GM19351 (cell line): ENCODE measurements around the gene GNA12.
A peak's percentile ranks its signal among the peaks of the same experiment; 100 is the strongest.

Experiments used
- ATAC-seq: cut with Tn5 transposase; IDR thresholded peaks from one replicate; pipeline ENCODE4 v1.9.1; 2021; ENCODE audit warnings: mild to moderate bottlenecking, moderate library complexity; ENCODE audit not compliant: unreplicated experiment

The GNA12 gene

DNA sequence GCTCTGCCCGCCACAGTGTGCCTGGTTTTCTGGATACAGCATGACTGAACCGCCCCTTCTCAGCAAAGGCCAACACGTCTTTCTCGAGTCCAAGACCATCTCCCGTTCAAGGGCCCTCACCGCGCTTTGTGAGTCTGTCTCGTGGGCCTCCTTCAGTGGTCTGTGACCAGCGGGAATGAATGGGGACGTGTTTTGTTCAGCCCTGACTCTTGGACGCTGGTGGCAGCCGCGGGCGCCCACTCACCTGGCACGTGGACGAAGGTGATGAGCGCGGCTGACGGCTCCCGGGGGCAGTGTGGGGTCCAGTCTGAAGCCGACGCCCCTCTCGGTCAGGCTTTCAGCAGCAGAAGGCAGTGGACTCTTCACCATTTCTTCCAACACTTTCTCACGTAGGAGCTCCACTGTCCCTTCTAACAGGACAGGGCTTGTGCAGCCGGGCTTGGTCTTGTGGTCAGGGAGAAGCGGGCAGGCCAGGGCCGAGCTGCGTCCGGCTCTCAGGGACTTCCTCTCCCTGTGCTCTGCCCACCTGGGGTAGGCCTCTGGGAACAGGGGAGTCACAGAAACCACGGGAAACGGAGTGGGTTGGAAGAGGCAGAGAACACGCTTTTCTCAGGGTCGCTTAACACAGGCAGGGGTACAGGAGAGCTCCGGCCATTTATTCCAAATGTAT, 125.7 kb downstream of the GNA12 start:
- no peak for ATAC-seq

DNA sequence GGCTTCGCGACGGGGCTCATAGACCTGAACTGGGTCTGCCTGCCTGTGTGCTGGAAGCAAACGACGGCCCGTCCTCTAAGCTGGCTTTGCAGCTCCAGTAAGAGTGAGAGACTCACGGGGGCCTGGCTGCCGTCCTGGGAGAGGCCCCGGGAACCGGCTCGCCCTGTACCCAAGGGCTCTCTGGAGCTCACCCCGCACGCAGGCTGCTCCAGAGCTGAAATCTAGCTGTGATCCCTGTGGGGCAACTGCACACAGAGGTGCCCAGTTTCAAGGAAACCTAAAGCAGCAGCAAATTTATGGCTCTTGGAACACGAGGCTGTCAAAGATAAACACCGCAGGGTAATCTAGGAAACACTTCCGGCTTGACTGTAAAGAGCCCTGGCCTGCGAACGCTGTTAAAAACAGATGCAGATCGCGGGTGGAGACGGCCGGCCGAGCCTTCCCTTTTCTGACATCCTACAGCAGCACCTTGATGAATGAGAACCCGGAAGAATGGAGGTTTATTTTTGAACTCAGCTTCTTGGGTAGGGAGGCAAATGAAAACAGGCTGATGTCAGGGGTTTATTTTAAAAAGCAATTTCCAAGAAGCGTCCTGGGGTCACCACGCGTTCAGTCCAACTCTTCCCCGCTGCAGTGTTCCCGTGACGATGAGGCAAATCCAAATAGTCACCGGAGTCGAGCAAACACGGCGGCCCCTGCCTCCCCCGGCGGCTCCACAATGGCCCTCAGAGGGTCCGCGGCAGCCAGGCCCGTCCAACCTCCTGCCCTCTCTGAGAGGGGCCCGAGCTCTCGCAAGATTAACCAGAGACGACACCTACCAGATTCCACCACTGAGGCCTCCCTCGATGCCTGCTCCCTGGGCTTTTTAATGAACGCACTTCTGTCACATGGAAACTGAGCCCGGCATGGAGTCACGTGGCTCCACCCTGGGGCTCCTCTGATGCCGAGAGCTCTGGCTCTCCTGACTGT, 126.5 kb downstream of the GNA12 start:
- ATAC-seq, result no peak

DNA sequence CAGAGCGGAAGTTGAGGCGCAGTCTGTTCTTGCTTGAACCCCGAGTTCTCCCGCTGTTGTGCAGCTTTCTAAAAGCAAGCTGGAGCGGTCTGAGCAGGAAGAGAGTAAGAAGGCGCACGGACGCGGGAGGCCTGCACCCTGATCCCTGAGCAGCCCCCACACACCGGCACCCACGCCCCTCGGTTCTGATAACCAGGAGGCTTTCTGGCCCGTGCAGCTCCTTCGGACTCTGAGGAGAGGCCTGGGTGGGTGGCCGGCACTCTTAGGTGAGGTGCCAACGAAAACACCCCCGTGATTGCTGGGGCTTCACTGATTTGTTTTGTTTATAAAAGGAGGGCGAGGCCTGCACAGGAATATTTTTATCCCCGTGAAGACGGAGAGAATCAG, 127.2 kb downstream of the GNA12 start:
- ATAC-seq, result no peak

DNA sequence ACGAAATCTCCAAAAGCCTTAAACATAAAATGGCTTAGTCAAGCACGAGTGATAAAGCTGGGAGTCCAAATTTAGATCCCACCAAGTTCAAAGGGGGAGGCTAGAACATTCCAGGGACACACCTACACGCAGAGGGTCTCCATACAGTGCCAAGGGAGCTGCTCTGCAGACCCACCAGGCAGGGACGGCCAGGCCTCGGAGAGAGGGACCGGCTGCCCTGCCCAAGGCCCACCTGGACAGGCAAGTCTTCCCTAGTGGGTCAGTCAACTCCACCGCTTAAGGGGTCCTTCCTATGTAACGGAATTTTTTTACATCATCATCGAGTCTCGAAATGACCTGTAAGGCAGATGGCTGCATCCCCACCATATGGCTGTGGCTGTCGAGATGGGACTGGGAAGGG, 127.6 kb downstream of the GNA12 start:
- no peak for ATAC-seq

DNA sequence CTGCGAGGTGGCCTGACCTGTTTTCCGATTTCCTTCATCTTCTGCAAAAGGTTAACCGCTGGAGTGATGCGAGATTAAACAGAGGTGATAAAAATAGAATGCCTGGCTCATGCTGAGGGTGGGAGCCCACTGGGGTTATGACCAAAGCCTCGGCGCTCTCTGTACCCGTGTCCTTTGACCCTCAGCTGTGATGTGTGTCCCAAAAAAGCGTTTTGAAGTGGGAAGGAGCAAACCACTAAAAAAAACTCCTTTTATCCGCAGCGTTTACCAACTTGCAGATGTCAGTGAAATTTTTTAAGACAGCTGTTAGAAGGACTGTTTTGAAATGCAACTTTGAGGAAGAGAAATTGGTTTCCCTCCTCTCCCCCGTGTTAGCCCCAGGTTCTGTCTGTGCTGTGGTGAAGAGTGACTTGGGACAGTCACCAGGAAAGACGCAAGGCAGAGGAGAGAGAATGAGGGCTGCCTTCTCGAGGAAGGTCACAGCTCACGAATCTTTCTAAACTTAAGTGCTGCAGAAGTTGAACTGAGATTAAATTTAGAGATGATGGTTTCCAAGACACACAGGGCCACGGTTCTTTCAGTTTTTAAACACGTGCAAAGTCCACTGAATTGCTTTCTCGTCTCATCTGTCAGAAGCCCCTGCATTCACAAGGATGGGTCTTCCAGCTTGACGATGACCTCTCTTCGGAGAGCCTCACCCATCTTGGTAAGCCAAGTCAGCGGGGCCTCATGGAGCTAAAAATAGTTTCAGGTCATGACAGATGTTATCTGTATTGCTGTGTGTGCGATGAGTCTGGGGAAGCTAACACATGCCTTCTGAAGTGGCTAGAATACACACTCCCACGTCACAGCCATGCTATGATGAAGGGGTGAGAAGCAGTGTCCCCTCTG, 128.5 kb downstream of the GNA12 start:
- ATAC-seq, result no peak

DNA sequence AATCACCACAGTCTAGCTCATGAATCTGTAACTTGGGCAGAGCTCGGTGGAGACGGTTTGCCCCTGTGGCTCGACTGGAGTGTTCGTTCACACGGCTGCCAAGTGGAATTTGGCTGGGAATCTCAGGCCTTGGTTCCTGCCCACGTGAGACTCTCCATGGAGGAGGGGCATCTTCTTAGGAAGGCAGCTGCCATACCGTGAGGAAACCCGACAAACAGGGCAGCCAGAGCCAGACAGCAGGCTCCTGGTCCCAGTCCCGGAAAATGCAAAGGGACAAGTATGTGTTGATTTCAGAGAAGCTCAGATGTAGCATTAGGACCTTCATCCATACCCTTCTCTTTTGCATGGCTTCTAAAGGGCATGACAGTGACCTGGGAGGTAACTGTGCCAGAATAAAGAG, 129.5 kb downstream of the GNA12 start:
- no peak for ATAC-seq

DNA sequence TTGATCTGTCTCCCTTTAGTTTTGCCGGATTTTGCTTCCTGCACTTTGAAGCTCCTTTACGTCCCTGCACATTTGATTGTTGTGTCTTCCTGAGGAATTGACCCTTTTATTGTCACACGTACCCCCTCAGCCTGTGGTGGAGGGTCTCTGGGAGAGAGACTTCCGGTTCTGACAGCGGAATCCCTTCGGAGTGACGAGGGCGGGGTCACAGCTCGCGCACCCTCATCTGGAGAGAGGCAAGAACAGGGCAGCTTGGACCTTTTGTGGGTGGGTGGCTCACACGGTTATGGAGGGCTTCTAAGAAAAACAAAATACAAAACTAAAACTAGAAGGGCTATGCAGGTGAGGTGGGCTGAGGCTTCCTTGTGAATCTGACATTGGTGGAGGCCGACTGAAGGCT, 130.1 kb downstream of the GNA12 start:
- ATAC-seq, result no peak

DNA sequence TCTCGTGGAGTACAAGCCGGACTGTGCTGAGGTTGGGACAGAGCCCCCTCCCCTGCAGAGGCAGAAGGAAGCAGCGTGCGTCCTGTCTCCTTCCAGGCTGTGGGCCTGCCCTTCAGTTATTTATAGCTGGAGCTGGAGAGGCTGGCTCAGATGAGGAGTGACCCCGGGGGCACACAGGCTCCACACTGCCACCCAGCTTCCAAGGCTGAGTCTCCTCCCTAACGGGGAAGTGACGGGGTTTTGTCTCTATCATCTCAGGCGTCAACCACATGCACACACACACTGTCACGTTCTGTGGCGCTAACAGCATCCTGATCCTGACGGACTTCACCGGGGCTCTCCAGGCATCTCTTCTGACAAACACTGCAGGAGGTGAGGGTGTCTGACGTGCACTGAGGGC, 130.7 kb downstream of the GNA12 start:
- no peak for ATAC-seq

DNA sequence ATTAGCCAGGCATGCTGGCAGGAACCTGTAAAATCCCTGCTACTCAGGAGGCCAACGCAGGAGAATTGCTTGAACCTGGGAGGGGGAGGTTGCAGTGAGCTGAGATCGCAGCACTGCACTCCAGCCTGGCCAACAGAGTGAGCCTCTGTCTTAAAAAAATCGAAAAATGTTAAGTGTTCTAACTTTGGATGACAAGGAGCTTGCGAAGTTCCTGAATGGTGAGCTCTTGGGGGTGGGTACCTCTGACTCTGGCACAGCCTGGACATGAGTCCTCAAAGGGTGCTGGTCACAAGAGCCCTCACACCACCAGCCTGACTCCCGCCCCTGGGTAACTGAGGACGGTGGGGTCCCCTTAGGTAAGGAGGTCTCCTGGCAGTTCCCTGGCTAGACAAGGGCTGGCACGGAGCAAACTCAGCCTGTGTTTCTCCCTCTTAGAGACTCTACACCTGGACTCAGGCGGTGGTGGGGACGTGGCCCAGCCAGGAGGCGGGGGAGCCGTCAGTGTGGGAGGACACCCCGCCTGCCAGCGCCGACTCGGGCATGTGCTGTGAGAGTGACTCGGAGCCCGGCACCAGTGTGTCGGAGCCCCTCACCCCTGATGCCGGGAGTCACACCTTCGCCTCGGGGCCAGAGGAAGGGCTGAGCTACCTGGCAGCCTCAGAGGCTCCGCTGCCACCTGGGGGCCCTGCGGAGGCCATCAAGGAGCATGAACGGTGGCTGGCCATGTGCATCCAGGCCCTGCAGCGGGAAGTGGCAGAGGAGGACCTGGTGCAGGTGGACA, 132.0 kb downstream of the GNA12 start:
- ATAC-seq, result no peak

DNA sequence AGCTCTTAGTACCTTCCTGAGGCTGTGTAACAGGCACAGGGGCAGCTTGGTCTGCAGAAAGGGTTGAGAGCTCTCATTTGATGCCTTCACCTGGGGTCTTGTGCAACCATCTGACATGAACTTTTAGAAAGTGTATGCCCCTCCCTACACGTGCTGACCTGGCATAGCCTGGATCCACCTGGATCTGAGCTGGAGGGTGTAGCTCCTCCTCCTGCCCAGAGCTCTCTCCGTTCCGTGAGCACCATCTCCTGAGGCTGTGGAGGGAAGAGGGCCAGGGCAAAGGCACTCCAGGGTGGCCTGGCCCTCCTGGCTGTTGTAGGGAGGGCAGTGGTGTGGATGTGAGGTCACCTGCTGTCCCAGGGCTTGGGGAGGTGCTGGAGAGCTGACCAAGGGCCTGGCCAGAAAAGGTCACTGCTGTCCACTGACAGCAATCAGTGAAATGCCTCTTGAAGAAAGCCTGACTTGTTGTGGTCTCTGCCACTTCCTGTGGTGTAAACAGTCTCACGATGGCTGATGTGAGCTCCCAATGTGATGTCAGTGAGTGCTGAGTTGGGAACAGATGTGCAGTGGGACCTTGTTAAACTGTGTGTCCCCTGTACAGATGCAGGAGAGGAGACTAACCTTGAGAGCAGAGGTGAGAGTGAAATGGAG, 133.1 kb downstream of the GNA12 start:
- ATAC-seq, result peak; percentile 43

DNA sequence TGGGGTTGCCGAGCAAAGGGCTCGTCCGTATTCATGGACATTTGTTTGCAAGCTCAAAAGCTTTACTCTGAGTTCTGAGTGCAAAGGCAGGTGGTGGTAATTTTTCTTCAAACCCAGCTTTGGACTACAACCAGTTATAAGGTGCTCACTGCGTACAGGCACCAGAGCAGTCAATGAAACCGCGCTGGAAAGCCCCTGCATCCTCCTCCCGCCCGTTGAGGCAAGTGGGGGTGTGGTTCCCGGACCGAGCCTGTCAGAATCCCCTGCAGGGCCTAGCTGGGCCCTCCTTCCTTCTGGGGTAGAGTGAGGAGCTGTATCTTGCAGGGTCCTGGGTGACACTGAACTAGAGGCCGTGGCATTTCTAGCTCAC, 133.8 kb downstream of the GNA12 start:
- ATAC-seq, result peak; percentile 42

DNA sequence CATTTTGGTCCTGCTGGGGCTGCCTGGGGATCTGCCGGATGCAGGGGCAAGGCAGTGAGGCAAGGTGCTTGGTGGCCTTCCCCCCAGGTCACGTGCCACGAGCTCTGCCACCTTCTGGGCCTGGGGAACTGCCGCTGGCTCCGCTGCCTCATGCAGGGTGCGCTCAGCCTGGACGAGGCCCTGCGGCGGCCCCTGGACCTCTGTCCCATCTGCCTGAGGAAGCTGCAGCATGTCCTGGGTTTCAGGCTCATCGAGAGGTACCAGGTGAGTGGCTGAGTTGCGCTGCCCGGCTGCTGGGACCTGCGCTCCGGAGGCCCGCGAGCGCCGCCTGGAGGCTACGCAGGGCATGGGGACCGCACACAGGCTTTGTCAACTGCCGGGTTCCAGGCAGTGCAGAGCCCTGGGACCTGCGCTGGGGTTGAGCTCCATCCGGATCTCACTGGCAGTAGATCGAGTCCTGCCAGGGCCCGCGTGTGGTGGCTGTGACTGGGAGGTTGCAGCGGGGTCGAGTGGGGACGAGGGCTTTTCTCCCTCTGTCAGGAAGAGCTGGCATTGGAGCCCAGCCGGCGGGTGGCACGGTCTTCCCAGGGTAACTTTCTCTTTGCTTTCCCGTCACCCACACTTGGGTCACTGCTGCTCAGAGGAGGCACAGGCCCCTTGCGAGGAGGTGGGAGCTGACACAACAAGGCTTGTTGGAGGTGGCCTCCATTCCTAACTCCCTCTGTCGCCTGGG, 134.4 kb downstream of the GNA12 start:
- ATAC-seq, result peak; percentile 84

DNA sequence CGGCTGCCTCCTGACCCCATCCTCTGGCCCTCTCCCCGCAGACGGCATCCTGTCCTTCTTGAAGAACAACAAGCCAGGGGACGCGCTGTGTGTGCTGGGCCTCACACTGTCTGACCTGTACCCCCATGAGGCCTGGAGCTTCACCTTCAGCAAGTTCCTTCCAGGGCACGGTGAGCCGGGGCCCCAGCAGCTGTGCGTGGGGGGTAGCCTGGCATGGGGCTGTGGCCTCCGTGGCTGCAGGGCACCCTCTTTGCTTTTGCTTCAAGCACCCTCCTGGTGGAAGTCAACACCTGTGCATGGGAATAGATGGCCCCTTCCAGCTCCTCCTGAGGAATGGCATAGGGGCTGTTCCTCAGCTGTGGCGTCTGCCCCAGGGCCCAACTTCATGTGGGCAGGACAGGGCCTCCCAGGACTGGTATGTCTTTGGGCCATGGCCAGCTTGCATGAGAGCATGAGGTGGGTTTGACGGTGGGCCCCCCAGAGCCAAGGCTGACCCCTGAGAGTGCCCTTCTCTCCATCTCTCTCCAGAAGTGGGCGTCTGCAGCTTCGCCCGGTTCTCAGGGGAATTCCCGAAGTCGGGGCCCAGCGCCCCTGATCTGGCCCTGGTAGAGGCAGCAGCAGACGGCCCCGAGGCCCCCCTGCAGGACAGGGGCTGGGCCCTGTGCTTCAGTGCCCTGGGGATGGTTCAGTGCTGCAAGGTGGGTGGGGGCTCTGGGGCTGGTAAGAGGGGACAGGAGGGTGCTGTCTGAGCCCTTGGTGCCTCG, 135.4 kb downstream of the GNA12 start:
- no peak for ATAC-seq

DNA sequence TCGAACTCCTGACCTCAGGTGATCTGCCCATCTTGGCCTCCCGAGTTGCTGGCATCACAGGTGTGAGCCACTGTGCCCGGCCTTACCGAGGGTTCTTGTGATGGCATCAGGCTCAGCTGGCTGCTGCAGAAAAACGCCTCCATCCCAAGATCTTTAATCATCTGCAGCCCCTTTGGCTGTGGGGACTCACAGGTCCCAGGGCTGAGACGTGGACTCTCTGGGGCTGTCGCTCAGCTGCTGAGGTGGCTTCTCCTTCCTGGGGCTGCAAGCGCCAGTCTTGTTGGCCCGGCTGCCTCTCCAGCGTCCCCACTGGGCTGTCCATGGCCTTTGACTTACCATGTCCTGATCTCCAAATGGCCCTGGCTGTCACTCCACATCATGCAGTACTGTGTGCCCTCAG, 136.1 kb downstream of the GNA12 start:
- no peak for ATAC-seq

DNA sequence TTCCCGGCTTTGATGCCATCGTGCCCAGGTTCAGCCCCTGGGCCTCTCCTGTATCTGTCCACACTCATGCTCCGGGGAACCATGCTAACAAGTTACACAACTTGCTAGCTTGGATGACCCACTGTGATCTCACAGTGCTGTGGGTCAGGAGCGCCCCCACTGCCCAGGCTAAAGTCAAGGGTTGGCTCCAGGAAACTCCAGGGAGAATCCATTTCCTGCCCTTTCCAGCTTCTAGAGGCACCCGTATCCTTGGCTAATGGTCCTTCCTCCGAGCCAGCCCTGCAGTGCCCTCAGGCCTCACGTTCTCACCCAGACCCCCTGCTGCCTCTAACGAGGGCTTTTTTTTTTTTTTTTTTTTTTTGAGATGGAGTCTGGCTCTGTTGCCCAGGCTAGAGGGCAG, 136.6 kb downstream of the GNA12 start:
- ATAC-seq, result no peak

DNA sequence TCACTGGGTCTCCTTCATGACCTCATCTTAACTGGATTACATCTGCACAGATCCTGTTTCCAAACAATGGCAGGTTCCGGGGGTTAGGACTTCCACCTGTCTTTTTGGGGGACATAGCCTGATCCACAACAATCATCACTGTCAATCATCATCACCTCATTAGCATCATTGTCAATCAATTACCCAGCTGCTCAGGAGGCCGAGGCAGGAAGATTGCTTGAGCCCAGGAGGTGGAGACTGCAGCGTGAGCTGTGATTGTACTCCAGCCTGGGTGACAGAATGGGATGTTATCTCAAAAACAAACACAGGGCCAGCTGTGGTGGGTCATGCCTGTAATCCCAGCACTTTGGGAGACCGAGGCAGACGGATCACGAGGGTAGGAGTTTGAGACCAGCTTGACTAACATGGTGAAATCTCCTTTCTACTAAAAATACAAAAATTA, 137.4 kb downstream of the GNA12 start:
- no peak for ATAC-seq

DNA sequence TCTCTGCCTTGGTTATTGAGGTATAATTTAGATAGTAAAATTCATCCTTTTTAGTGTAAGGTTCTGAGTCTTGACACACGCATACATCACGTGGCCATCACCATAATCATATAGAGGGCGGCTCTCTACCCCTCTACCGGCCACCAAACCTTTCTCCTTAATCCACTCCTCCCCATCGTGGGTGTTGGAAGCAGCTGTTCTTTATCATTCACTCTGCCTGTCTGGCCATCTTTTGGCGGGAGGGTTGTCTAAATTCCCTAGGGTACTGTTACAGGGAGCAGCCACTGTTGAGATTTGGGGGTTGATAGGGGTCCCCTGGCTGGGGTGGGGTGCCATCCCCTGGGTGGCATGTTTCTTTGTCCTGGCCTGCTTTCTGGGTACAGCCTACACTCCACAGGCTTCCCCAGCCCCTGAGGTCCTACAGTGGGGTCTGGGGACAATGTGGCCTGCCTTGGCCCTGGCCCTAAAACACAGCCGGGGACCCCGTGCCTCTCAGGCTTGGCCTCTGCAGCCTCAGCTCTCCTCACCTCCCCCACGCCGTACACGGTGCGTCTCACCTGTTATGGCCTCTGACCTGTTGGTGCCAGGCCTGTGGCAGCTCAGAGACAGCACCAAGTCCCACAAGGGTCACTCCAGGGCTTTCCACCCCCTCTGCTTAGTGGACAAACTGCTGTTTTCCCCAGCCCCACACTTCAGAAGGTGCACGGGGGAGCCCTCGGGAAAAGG, 138.6 kb downstream of the GNA12 start:
- no peak for ATAC-seq

DNA sequence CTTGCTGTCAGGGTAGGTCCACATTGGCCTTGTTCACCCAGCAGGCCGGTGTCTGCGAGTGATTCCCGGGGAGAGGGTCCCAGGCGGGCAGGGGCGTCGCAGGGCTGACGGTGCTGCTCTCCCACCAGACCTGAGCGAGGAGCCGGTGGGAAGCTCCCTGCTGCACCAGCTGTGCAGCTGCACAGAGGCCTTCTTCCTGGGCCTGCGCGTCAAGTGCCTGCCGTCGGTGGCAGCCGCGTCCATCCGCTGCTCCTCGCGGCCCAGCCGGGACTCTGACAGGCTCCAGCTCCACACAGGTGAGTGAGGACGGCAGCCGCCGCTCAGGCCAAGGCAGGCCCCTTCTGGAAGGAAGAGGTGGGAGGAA, 141.5 kb downstream of the GNA12 start:
- no peak for ATAC-seq
